SU-DHL-6 (cell line): ENCODE results near the gene REXO1.

Experiments
- EZH2phosphoT487 ChIP-seq: fragments of 200-600 bp; sonication (generic), shearing (Covaris generic); conservative IDR thresholded peaks from 2 replicates; pipeline ENCODE4 v1.6.1; 2018; ENCODE audit warnings: mild to moderate bottlenecking, antibody characterized with exemption, low read length, moderate library complexity, mixed read lengths
- TF ChIP-seq, protein P1 (sequence below): fragments of 200-600 bp; sonication (generic); IDR thresholded peaks from one replicate; pipeline ENCODE4 v1.5.1; 2017; ENCODE audit warnings: antibody characterized with exemption, mild to moderate bottlenecking, low read length, moderate library complexity; ENCODE audit not compliant: insufficient read depth, poor library complexity, severe bottlenecking

DNA sequence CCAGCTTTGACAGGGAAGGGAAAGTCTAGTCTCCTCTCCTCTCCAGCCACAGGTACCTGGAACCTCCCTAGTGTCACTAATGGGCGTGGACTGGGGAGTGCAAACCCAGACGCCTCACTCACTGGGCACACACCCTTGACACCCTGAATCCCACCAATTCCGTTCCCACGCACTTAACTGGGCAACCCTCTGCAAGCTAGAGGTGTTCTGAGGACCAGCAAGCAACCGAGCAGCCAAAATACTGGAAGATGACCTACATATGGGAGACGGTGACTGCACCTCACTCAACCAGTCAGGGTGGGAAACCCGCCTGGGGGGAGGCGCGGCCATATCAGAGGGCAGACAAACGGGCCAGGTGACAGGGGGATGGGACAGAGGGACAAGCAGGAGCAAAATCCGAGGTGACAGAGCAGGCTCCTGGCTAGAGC, 36.0 kb upstream of the REXO1 start:
- TF ChIP-seq, protein P1, sequence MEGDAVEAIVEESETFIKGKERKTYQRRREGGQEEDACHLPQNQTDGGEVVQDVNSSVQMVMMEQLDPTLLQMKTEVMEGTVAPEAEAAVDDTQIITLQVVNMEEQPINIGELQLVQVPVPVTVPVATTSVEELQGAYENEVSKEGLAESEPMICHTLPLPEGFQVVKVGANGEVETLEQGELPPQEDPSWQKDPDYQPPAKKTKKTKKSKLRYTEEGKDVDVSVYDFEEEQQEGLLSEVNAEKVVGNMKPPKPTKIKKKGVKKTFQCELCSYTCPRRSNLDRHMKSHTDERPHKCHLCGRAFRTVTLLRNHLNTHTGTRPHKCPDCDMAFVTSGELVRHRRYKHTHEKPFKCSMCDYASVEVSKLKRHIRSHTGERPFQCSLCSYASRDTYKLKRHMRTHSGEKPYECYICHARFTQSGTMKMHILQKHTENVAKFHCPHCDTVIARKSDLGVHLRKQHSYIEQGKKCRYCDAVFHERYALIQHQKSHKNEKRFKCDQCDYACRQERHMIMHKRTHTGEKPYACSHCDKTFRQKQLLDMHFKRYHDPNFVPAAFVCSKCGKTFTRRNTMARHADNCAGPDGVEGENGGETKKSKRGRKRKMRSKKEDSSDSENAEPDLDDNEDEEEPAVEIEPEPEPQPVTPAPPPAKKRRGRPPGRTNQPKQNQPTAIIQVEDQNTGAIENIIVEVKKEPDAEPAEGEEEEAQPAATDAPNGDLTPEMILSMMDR: no peak
- no peak for TF ChIP-seq EZH2phosphoT487
